ENCODE results near the gene HDAC3. TPM values are rescaled to one million over a fixed set of nuclear protein-coding genes. Genes with fewer than 3 reads are reported as not detected.

HDAC3 gene
- total RNA-seq, 2 donors from 2014 or later: 36.6 to 44.0 TPM

GRCh38 chr5:141665995-141666940 lies 29.6 kb upstream of the HDAC3 start:
- intact Hi-C loops (cut with DNase I): loop anchor here (10.0 kb wide), 1 partner anchor 479 kb away; no protein-coding TSS in a partner anchor
- H3K36me3 ChIP-seq: no peaks in the 10 kb centered on the region
- DNase-seq: no peak
- no peaks in the 10 kb centered on the region for H3K4me1 ChIP-seq
- no peaks in the 10 kb centered on the region for H3K9me3 ChIP-seq
- no peak overlapping the region for H3K27ac ChIP-seq
- no peak overlapping the region for H3K9ac ChIP-seq (ENCODE audit: low read depth in 2 of 2, low read length in 2 of 2)
- TF ChIP-seq CTCF (IDR thresholded peaks at IDR 0.05): no peak
- H3K27me3 ChIP-seq: no peaks in the 10 kb centered on the region
- no peak overlapping the region for H3K4me3 ChIP-seq

DNA sequence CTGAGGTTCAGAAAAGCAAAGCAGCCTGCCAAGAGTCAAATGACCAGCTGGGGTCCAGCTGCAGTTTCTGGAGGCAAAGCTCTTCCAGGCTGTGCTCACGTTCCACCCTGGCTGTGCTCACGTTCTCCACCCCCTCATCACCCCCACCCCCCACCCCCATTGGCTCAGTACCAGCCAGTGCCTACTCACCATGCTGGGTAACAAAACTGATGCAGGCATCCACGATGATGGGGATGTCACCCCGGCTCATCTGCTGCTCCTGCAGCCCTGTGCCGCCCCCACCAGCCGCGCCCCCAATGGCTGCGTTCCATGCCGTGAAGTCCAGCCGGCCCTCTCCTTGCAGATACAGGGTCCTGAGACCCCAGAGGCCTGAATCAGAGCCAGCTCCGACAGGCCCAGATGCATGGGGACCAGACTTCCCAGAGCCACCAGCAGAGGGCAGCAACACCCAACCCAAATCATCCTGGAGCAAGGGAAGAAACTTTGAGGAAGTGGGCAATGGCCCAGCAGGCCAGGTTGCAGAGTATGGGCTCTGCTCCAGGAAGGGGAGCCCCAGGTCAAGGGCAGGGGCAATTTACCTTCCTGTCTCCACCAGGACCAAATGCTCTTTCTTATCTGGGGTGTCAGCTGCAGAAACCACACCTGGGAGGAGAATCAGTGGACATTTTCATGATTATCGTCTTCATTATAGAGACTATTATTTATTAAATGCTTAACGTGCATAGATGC lies 28.2 kb upstream of the HDAC3 start:
- no peaks in the 10 kb centered on the region for H3K4me1 ChIP-seq
- no peaks in the 10 kb centered on the region for H3K36me3 ChIP-seq
- H3K27ac ChIP-seq: no peak overlapping the region
- H3K27me3 ChIP-seq: no peaks in the 10 kb centered on the region
- H3K9ac ChIP-seq (ENCODE audit: low read depth in 2 of 2, low read length in 2 of 2): no peak overlapping the region
- intact Hi-C loops (cut with DNase I): loop anchor here (10.0 kb wide), 1 partner anchor 480 kb away; no protein-coding TSS in a partner anchor
- DNase-seq: peak; percentile 84
- H3K4me3 ChIP-seq: no peak overlapping the region
- no peaks in the 10 kb centered on the region for H3K9me3 ChIP-seq
- TF ChIP-seq CTCF (IDR thresholded peaks at IDR 0.05): peak; percentile 91

DNA sequence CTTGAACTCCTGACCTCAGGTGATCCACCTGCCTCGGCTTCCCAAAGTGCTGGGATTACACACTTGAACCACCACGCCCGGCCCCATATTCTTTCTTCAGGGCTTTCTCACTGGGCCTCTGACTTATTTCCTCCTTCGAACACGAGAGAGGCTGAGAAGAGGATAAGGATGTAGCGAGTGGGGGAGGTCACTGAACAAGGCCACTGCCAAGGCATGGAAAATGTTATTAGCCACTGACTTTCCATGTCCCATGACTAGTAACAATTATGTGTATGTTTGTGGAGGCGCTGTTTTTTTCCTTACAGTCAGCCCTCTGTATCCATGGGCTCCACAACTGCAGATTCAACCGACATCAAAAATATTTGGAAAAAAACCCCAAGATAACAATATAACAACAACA lies 26.9 kb upstream of the HDAC3 start:
- no peak for DNase-seq
- Histone ChIP-seq H3K9ac (ENCODE audit: low read depth in 2 of 2, low read length in 2 of 2) (no peak overlapping the region), H3K27me3 (no peaks in the 10 kb centered on the region), H3K36me3 (no peaks in the 10 kb centered on the region), H3K27ac (no peak overlapping the region), H3K9me3 (no peaks in the 10 kb centered on the region), H3K4me1 (no peaks in the 10 kb centered on the region), H3K4me3 (no peak overlapping the region)
- intact Hi-C loops (cut with DNase I): loop anchor here (10.0 kb wide), 1 partner anchor 481 kb away; no protein-coding TSS in a partner anchor
- TF ChIP-seq CTCF (IDR thresholded peaks at IDR 0.05): no peak

GRCh38 chr5:141662028-141662427 lies 25.4 kb upstream of the HDAC3 start:
- DNase-seq: no peak

More at GRCh38 chr5:141662028-141662427, 25.4 kb upstream of the HDAC3 start:
- H3K9me3 ChIP-seq: no peaks in the 10 kb centered on the region
- no peaks in the 10 kb centered on the region for H3K27me3 ChIP-seq
- no peak for TF ChIP-seq CTCF (IDR thresholded peaks at IDR 0.05)
- intact Hi-C loops (cut with DNase I): loop anchor here (10.0 kb wide), 1 partner anchor 483 kb away; no protein-coding TSS in a partner anchor
- no peaks in the 10 kb centered on the region for H3K4me1 ChIP-seq
- no peaks in the 10 kb centered on the region for H3K36me3 ChIP-seq
- H3K9ac ChIP-seq (ENCODE audit: low read depth in 2 of 2, low read length in 2 of 2): no peak overlapping the region
- H3K27ac ChIP-seq: no peak overlapping the region
- no peak overlapping the region for H3K4me3 ChIP-seq

All from colonic mucosa (tissue), 4 donors.